ENCODE data around the gene PTGES2. TPM values are rescaled to one million over a fixed set of nuclear protein-coding genes. Genes with fewer than 3 reads are reported as not detected.

PTGES2 gene
- total and polyA plus RNA-seq, 2 of the 13 experiments (the other 11 are each of a cell fraction or from before 2014, with no cell fraction given), result 63.7 to 79.8 TPM

DNA sequence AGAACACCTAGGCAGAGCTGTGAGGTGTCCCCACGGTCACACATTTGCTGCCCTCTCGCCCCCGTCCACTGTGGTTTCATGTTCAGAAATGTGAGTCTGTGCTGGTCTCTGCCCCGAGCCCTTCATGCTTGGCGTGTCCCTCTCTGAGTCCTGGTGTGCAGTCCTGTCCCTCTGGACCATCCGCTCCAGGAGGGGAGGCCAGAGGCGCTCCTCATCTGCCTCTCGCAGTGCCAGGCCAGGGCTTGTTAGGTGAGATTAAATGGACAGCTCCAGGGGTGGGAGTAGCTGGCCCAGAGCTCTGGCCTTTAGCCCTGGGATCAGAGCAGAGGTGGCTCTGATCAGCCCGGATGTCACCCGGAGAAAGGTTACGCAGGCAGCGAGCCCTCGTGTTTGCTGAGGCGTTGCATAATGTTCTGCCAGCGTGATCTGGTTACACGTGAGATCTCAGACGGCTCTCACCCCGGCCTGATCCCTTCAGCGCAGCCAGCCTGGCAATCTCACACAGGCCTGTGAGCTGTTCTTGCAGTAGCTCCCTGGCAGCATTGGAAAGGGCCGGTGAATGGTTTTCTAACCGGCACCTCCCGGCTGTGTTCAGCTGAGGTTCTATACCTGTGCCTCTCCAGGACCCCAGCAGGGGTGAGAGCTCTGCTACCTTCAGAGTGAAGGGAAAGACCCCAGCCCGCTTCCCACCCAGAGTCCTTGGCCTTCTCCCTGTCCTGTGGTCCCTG, 24.5 kb downstream of the PTGES2 start (continued):
- TF ChIP-seq ZNF510 (CRISPR knock-in tag; IDR thresholded peaks at IDR 0.05; ENCODE audit: low read depth), result peak; percentile 97
- TF ChIP-seq ZNF724P (CRISPR knock-in tag; IDR thresholded peaks at IDR 0.05; ENCODE audit: borderline replicate concordance), result no peak; the same call in 1 of the 2 replicates
- TF ChIP-seq, protein P1, sequence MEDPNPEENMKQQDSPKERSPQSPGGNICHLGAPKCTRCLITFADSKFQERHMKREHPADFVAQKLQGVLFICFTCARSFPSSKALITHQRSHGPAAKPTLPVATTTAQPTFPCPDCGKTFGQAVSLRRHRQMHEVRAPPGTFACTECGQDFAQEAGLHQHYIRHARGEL (CRISPR knock-in tag; IDR thresholded peaks at IDR 0.05), result no peak
- TF ChIP-seq ZNF207 (IDR thresholded peaks at IDR 0.05; ENCODE audit: borderline replicate concordance), result no peak
- TF ChIP-seq TRIM24 (CRISPR knock-in tag; IDR thresholded peaks at IDR 0.05), result peak; percentile 88; the same call in 1 of the 2 replicates
- peak; percentile 98 for TF ChIP-seq ZNF709 (CRISPR knock-in tag; IDR thresholded peaks at IDR 0.05)
- TF ChIP-seq ZNF549 (CRISPR knock-in tag; IDR thresholded peaks at IDR 0.05), result no peak
- no peak for TF ChIP-seq ZNF484 (CRISPR knock-in tag; IDR thresholded peaks at IDR 0.05; ENCODE audit: borderline replicate concordance, low read depth)
- TF ChIP-seq ZNF652 (CRISPR knock-in tag; IDR thresholded peaks at IDR 0.05; ENCODE audit: borderline replicate concordance, low read depth), result peak; percentile 62; the same call in 1 of the 2 replicates
- no peak for TF ChIP-seq NCOA1 (CRISPR knock-in tag; IDR thresholded peaks at IDR 0.05)
- TF ChIP-seq ZNF570 (CRISPR knock-in tag; IDR thresholded peaks at IDR 0.05; ENCODE audit: borderline replicate concordance), result 0 out of 2 replicates have a peak, but pooled peaks have one; percentile 39
- TF ChIP-seq MAF1 (CRISPR knock-in tag; IDR thresholded peaks at IDR 0.05; ENCODE audit: borderline replicate concordance), result no peak
- TF ChIP-seq MIXL1 (CRISPR knock-in tag; IDR thresholded peaks at IDR 0.05), result peak; percentile 82
- peak; percentile 92 for TF ChIP-seq ZNF160 (CRISPR knock-in tag; IDR thresholded peaks at IDR 0.05)
- peak; percentile 45; the same call in 1 of the 2 replicates for TF ChIP-seq NFYB (CRISPR knock-in tag; IDR thresholded peaks at IDR 0.05)
- no peak for TF ChIP-seq ZNF773 (CRISPR knock-in tag; IDR thresholded peaks at IDR 0.05; ENCODE audit: borderline replicate concordance)
- peak; percentile 91 for TF ChIP-seq ZNF296 (CRISPR knock-in tag; conservative IDR thresholded peaks at IDR 0.05)
- TF ChIP-seq ZNF121 (CRISPR knock-in tag; IDR thresholded peaks at IDR 0.05), result peak; percentile 63; the same call in 1 of the 2 replicates
- peak; percentile 97 for TF ChIP-seq MTA1 (CRISPR knock-in tag; IDR thresholded peaks at IDR 0.05; ENCODE audit: borderline replicate concordance)
- peak; percentile 74; the same call in 1 of the 2 replicates for TF ChIP-seq ZNF703 (CRISPR knock-in tag; IDR thresholded peaks at IDR 0.05; ENCODE audit: borderline replicate concordance)
- peak; percentile 98 for TF ChIP-seq GATAD2A (CRISPR knock-in tag; IDR thresholded peaks at IDR 0.05)
- peak; percentile 58; the same call in 1 of the 2 replicates for TF ChIP-seq MED13 (CRISPR knock-in tag; IDR thresholded peaks at IDR 0.05)
- TF ChIP-seq RBAK (CRISPR knock-in tag; IDR thresholded peaks at IDR 0.05), result no peak
- no peak for TF ChIP-seq ZNF766 (CRISPR knock-in tag; IDR thresholded peaks at IDR 0.05; ENCODE audit: borderline replicate concordance)
- TF ChIP-seq, protein P2, sequence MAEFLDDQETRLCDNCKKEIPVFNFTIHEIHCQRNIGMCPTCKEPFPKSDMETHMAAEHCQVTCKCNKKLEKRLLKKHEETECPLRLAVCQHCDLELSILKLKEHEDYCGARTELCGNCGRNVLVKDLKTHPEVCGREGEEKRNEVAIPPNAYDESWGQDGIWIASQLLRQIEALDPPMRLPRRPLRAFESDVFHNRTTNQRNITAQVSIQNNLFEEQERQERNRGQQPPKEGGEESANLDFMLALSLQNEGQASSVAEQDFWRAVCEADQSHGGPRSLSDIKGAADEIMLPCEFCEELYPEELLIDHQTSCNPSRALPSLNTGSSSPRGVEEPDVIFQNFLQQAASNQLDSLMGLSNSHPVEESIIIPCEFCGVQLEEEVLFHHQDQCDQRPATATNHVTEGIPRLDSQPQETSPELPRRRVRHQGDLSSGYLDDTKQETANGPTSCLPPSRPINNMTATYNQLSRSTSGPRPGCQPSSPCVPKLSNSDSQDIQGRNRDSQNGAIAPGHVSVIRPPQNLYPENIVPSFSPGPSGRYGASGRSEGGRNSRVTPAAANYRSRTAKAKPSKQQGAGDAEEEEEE (CRISPR knock-in tag; IDR thresholded peaks at IDR 0.05; ENCODE audit: borderline replicate concordance), result no peak
- peak; percentile 42 for TF ChIP-seq ASH2L (IDR thresholded peaks at IDR 0.05; ENCODE audit: insufficient read length, low read depth, low read length)
- TF ChIP-seq PAWR (CRISPR knock-in tag; IDR thresholded peaks at IDR 0.05; ENCODE audit: borderline replicate concordance), result no peak; the same call in 1 of the 2 replicates
- 0 out of 2 replicates have a peak, but pooled peaks have one; percentile 70 for TF ChIP-seq ZBTB8A (CRISPR knock-in tag; IDR thresholded peaks at IDR 0.05; ENCODE audit: borderline replicate concordance, low read depth)
- TF ChIP-seq ZNF562 (CRISPR knock-in tag; IDR thresholded peaks at IDR 0.05; ENCODE audit: borderline replicate concordance), result no peak
- TF ChIP-seq ERF (CRISPR knock-in tag; IDR thresholded peaks at IDR 0.05), result peak; percentile 98
- no peak for TF ChIP-seq RELA (CRISPR knock-in tag; IDR thresholded peaks at IDR 0.05)
- TF ChIP-seq ZSCAN12 (CRISPR knock-in tag; IDR thresholded peaks at IDR 0.05), result no peak; the same call in 1 of the 2 replicates
